ENCODE data around the gene POLD3. TPM values are rescaled to one million over a fixed set of nuclear protein-coding genes. Genes with fewer than 3 reads are reported as not detected.

The POLD3 gene
- total RNA-seq, 4 donors from 2014 or later, result 10.1 to 18.0 (median 14.8) TPM

- TF ChIP-seq, protein P1, sequence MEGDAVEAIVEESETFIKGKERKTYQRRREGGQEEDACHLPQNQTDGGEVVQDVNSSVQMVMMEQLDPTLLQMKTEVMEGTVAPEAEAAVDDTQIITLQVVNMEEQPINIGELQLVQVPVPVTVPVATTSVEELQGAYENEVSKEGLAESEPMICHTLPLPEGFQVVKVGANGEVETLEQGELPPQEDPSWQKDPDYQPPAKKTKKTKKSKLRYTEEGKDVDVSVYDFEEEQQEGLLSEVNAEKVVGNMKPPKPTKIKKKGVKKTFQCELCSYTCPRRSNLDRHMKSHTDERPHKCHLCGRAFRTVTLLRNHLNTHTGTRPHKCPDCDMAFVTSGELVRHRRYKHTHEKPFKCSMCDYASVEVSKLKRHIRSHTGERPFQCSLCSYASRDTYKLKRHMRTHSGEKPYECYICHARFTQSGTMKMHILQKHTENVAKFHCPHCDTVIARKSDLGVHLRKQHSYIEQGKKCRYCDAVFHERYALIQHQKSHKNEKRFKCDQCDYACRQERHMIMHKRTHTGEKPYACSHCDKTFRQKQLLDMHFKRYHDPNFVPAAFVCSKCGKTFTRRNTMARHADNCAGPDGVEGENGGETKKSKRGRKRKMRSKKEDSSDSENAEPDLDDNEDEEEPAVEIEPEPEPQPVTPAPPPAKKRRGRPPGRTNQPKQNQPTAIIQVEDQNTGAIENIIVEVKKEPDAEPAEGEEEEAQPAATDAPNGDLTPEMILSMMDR (IDR thresholded peaks at IDR 0.05; ENCODE audit: low read depth), result no peak
Observed at GRCh38 chr11:74592063-74592440, 330 bp upstream of the POLD3 start.

- TF ChIP-seq, protein P1 (IDR thresholded peaks at IDR 0.05; ENCODE audit: low read depth), result no peak
Observed at GRCh38 chr11:74593463-74593862, 1.1 kb downstream of the POLD3 start.

GRCh38 chr11:74602637-74603556, 10.5 kb downstream of the POLD3 start:
- TF ChIP-seq, protein P1 (IDR thresholded peaks at IDR 0.05; ENCODE audit: low read depth), result no peak

GRCh38 chr11:74603845-74604244, 11.5 kb downstream of the POLD3 start:
- TF ChIP-seq, protein P1 (IDR thresholded peaks at IDR 0.05; ENCODE audit: low read depth), result no peak

- TF ChIP-seq, protein P1 (IDR thresholded peaks at IDR 0.05; ENCODE audit: low read depth), result no peak
Observed at GRCh38 chr11:74604311-74604710, 11.9 kb downstream of the POLD3 start.

DNA sequence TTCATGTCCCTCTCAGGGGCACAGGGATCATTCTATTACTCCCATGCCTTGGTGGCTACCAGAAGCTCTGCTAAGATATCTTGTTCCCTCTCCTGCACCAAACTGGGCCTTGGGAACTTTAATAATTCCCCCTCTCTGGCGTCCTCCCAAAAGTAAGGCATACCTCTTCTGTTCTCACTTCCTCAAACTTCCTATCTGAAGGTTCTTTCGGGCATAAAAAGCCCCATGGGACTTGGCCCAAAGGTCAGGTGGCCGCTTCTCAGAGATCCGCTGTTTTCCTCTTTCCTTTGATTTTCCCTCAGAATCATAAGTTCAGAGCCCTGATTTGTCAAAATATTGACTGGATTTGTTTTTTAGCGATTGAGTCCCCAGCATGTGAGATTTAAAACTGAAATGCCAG, 13.0 kb downstream of the POLD3 start:
- TF ChIP-seq, protein P1 (IDR thresholded peaks at IDR 0.05; ENCODE audit: low read depth), result no peak

GRCh38 chr11:74608431-74608830, 16.0 kb downstream of the POLD3 start:
- TF ChIP-seq, protein P1 (IDR thresholded peaks at IDR 0.05; ENCODE audit: low read depth), result no peak

All from subcutaneous adipose tissue (tissue), 4 donors.